ENCODE results near the gene PRKCG. TPM values are rescaled to one million over a fixed set of nuclear protein-coding genes. Genes with fewer than 3 reads are reported as not detected.

PRKCG gene
- total and polyA plus RNA-seq, 4 donors, result 1.2 TPM; not detected in 3

DNA sequence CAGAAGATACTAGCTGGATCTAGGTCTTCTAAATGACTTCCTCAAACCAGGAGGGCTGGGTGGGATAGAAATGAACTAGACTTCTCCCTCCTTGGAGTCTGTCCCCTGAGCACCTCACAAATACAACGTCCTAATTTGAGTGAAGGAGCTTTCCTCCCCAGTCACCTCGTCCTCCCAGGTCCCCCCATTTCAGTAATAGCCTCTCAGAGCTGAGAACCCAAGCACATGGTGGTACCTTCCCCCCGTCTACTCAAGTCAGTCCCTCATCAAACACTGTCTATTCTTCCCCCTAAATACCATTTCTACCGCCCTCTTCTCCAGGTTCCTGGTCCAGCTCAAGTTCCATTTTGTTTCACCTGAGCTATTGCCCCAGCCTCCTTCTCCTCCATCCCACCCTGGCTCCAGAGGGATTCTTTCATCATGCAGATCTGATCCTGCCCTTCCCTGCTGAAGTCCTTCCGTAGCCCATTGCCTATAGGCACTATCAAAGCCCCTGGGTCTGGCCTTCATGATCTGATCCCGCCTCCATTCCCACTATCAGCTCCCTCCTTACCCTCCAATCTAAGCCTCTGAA lies 5.3 kb upstream of the PRKCG start:
- WGBS, 2 donors, result 60 to 72% methylated on average over 5 to 6 of the region's 6 CpGs
- no peak for DNase-seq
- peaks cover 0 to 12% of the 10 kb centered on the region in 2 donors for H3K36me3 ChIP-seq (ENCODE audit: control insufficient read depth in 1 of 2, insufficient read depth in 2 of 2, low read length in 1 of 2)
- no peaks in the 10 kb centered on the region for H3K27me3 ChIP-seq (ENCODE audit: control insufficient read depth in 1 of 2, insufficient read depth in 2 of 2, low read length in 1 of 2)
- H3K4me3 ChIP-seq (ENCODE audit: low read length in 2 of 2), result no peak overlapping the region
- H3K4me1 ChIP-seq (ENCODE audit: control insufficient read depth in 1 of 2, insufficient read depth in 2 of 2, low read length in 2 of 2), result peaks cover 0 to 3% of the 10 kb centered on the region in 2 donors
- ATAC-seq (ENCODE audit: low FRiP score), result no peak
- intact Hi-C loops (cut with DNase I), result no loop called here
- H3K9me3 ChIP-seq (ENCODE audit: control insufficient read depth, low read length), result no peaks in the 10 kb centered on the region
- no peak overlapping the region for H3K27ac ChIP-seq (ENCODE audit: low read depth in 1 of 2, low read length in 2 of 2)

DNA sequence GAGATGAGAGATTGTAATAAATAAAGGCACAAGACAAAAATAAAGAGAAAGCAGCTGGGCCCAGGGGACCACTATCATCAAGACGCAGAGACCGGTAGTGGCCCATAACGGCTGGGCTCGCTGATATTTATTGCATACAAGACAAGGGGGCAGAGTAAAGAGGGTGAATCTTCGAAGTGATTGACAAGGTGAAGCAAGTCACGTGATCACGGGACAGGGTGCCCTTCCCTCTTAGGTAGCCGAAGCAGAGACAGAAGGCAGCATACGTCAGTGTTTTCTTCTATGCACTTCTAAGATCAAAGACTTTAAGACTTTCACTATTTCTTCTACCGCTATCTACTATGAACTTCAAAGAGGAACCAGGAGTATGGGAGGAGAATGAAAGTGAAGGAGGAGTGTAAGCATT lies 4.6 kb upstream of the PRKCG start:
- H3K4me1 ChIP-seq (ENCODE audit: control insufficient read depth in 1 of 2, insufficient read depth in 2 of 2, low read length in 2 of 2), result peaks cover 0 to 3% of the 10 kb centered on the region in 2 donors
- intact Hi-C loops (cut with DNase I), result no loop called here
- WGBS, 2 donors, result 70% methylated on average over 10 of the region's 10 CpGs

DNA sequence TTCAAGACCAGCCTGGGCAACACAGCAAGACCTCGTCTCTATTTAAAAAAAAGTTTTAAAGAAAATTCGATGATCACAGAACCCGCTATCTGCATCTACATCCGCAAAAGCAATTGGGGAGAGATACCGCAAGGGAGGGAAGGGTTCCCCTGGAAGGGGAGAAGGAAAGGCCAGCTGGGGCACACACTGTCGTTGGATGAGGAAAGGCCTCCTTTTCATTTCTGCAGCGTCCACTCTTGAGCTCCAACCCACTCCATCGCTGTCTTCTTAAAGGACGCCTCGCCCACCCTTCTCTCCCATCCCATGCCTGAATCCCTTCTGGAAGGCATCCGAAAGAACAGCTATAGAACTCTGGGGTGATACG lies 3.2 kb upstream of the PRKCG start:
- ATAC-seq (ENCODE audit: low FRiP score) (peak; percentile 10), DNase-seq (no peak)
- Histone ChIP-seq H3K36me3 (ENCODE audit: control insufficient read depth in 1 of 2, insufficient read depth in 2 of 2, low read length in 1 of 2) (peaks cover 0 to 6% of the 10 kb centered on the region in 2 donors), H3K4me3 (ENCODE audit: low read length in 2 of 2) (peak overlapping the region; percentile 2 to 24), H3K27me3 (ENCODE audit: control insufficient read depth in 1 of 2, insufficient read depth in 2 of 2, low read length in 1 of 2) (no peaks in the 10 kb centered on the region), H3K4me1 (ENCODE audit: control insufficient read depth in 1 of 2, insufficient read depth in 2 of 2, low read length in 2 of 2) (peaks cover 0 to 3% of the 10 kb centered on the region in 2 donors), H3K9me3 (ENCODE audit: control insufficient read depth, low read length) (no peaks in the 10 kb centered on the region), H3K27ac (ENCODE audit: low read depth in 1 of 2, low read length in 2 of 2) (no peak overlapping the region)
- 44 to 46% methylated on average over 12 of the region's 12 CpGs for WGBS, 2 donors
- intact Hi-C loops (cut with DNase I), result no loop called here

More for the DNA sequence above, 4.6 kb upstream of the PRKCG start:
- no peak overlapping the region for H3K4me3 ChIP-seq (ENCODE audit: low read length in 2 of 2)
- DNase-seq, result no peak
- ATAC-seq (ENCODE audit: low FRiP score), result no peak
- no peaks in the 10 kb centered on the region for H3K27me3 ChIP-seq (ENCODE audit: control insufficient read depth in 1 of 2, insufficient read depth in 2 of 2, low read length in 1 of 2)
- H3K36me3 ChIP-seq (ENCODE audit: control insufficient read depth in 1 of 2, insufficient read depth in 2 of 2, low read length in 1 of 2), result peaks cover 0 to 12% of the 10 kb centered on the region in 2 donors
- H3K9me3 ChIP-seq (ENCODE audit: control insufficient read depth, low read length), result no peaks in the 10 kb centered on the region
- no peak overlapping the region for H3K27ac ChIP-seq (ENCODE audit: low read depth in 1 of 2, low read length in 2 of 2)

DNA sequence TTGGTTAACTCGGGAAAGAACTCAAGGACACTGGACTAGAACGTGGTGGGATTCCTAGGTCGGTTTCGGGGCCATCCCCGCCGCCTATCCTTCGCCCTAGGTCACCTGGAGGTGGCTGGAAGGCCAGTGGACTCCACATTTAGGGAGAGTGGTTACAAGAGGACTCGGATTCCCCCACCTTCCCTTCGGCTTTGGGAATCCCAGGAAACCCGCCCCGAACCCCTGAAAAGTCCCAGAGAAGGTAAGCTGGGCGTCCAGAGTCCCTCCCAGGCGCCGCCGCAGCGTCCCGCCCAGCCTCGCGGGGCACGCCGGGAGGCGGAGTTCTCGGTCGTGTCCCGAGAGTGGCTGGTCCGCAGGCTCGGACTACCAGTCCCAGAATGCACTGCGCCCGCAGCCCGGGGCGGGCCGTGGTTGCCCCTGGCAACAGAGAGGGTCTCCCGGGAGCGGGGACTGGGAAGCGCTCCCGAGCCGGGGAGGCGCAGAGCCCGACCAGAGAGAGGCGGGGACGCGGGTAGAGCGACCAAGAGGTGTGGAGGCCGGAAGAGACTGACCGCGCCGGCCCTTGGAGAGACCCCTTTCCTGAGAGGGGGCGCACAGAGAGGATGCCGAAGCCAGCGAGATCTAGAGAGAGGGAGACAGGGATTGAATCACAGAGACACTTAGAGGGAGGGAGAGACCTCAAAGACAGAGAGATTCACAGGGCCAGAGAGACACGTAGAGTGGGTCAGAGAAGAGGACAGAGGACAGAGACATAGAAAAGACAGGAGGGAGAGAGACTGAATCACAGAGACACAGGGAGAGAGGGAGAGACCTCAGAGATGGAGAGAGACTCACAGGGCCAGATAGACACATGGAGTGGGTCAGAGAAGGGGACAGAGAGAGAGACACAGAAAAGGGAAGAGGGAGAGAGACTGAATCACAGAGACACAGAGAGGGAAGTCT lies 2.6 kb upstream of the PRKCG start:
- peaks cover 0 to under 1% of the 10 kb centered on the region in 2 donors for H3K36me3 ChIP-seq (ENCODE audit: control insufficient read depth in 1 of 2, insufficient read depth in 2 of 2, low read length in 1 of 2)
- peak; percentile 97 for ATAC-seq (ENCODE audit: low FRiP score)
- intact Hi-C loops (cut with DNase I), result no loop called here

DNA sequence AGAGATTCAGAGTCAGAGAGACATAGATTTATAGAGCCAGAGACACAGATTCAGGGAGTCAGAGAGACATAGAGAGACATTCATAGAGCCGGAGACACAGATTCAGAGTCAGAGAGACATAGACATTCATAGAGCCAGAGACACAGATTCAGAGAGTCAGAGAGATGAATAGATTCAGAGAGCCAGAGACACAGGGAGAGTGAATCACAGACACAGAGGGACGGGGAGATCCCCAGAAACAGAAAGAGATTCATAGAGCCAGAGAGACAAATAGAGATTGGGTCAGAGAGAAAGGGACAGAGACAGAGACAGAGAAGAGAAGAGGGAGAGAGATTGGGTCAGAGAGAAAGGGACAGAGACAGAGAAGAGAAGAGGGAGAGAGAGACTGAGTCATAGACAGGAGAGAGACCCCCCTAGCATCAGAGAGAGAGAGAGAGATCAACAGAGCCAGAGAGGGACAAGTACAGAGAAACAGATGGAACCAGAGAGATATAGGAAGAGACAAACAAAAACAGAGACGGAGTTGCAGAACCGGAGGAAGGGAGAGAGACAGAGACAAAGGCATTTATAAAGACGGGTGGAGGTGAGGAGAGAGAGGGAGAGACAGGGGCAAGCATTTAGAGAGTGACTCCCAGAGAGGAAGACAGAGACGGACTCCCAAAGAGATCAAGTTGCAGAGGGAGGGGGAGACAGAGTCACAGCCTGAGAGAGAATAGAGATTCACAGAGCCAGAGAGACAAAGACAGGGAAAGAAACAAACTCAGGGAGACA lies 1.1 kb upstream of the PRKCG start:
- 31 to 35% methylated on average over 5 to 6 of the region's 6 CpGs for WGBS, 2 donors
- Histone ChIP-seq H3K4me1 (ENCODE audit: control insufficient read depth in 1 of 2, insufficient read depth in 2 of 2, low read length in 2 of 2) (peaks cover 0 to 3% of the 10 kb centered on the region in 2 donors), H3K27me3 (ENCODE audit: control insufficient read depth in 1 of 2, insufficient read depth in 2 of 2, low read length in 1 of 2) (no peaks in the 10 kb centered on the region), H3K9me3 (ENCODE audit: control insufficient read depth, low read length) (no peaks in the 10 kb centered on the region), H3K36me3 (ENCODE audit: control insufficient read depth in 1 of 2, insufficient read depth in 2 of 2, low read length in 1 of 2) (no peaks in the 10 kb centered on the region), H3K4me3 (ENCODE audit: low read length in 2 of 2) (no peak overlapping the region), H3K27ac (ENCODE audit: low read depth in 1 of 2, low read length in 2 of 2) (no peak overlapping the region)
- intact Hi-C loops (cut with DNase I), result no loop called here
- no peak for ATAC-seq (ENCODE audit: low FRiP score)
- DNase-seq, result no peak

More for the DNA sequence above, 2.6 kb upstream of the PRKCG start:
- H3K27ac ChIP-seq (ENCODE audit: low read depth in 1 of 2, low read length in 2 of 2), result no peak overlapping the region
- peak overlapping the region; percentile 2 to 44 for H3K4me3 ChIP-seq (ENCODE audit: low read length in 2 of 2)
- no peaks in the 10 kb centered on the region for H3K9me3 ChIP-seq (ENCODE audit: control insufficient read depth, low read length)
- no peaks in the 10 kb centered on the region for H3K27me3 ChIP-seq (ENCODE audit: control insufficient read depth in 1 of 2, insufficient read depth in 2 of 2, low read length in 1 of 2)
- H3K4me1 ChIP-seq (ENCODE audit: control insufficient read depth in 1 of 2, insufficient read depth in 2 of 2, low read length in 2 of 2), result peaks cover 0 to 3% of the 10 kb centered on the region in 2 donors
- WGBS, 2 donors, result 1% methylated on average over 51 of the region's 51 CpGs
- DNase-seq, result peak; percentile 95 to 98

DNA sequence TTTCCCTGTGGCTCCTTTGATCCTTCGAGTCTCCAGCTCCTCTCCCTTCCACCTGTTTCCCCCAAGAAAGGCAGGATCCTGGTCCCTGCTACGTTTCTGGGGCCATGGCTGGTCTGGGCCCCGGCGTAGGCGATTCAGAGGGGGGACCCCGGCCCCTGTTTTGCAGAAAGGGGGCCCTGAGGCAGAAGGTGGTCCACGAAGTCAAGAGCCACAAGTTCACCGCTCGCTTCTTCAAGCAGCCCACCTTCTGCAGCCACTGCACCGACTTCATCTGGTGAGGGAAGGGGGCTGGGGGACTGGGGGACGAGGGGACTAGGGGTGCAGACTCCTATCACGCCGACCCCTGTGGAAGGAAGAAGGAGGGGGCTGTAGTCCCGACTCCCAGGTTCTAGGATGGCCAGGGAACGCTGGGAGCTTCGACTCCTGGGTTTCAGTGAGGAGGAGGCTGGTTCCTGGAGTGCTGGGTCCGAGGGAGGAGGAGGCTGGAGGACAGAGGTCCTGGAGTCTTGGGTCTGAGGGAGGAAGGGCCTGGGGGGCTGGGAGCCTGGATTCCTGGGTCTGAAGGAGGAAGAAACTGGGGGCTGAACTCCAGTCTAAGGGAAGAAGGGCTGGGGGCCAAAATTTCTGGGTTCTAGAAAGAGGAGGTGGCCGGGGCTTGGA lies 524 bp downstream of the PRKCG start:
- H3K36me3 ChIP-seq (ENCODE audit: control insufficient read depth in 1 of 2, insufficient read depth in 2 of 2, low read length in 1 of 2), result no peaks in the 10 kb centered on the region
- intact Hi-C loops (cut with DNase I), result no loop called here
- 4% methylated on average over 18 of the region's 18 CpGs for WGBS, 2 donors
- no peaks in the 10 kb centered on the region for H3K27me3 ChIP-seq (ENCODE audit: control insufficient read depth in 1 of 2, insufficient read depth in 2 of 2, low read length in 1 of 2)
- peaks cover 0 to 3% of the 10 kb centered on the region in 2 donors for H3K4me1 ChIP-seq (ENCODE audit: control insufficient read depth in 1 of 2, insufficient read depth in 2 of 2, low read length in 2 of 2)
- no peak for ATAC-seq (ENCODE audit: low FRiP score)
- H3K27ac ChIP-seq (ENCODE audit: low read depth in 1 of 2, low read length in 2 of 2), result no peak overlapping the region
- no peak for DNase-seq
- no peaks in the 10 kb centered on the region for H3K9me3 ChIP-seq (ENCODE audit: control insufficient read depth, low read length)
- H3K4me3 ChIP-seq (ENCODE audit: low read length in 2 of 2), result no peak overlapping the region

DNA sequence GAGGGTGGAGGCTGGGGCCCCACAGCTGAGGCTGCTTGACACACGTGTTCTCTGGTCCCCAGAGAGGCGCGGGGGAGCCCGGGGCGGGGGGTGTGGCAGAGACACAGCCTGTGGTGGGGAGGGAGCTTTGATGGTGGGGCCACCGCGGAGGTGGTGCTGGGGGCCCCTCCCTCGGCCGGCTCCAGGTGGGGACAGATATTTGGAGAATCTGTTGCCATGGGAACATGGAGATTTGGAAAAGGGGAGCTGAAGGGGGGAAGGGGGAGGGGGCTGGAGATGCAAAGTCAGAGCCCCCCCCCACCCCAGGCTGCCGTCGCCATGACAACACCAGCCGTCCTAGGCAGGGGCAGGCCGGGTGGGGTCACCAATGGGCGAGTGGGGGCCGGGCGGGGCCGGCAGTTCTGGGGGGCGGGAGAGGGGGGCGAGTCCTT lies 1.2 kb downstream of the PRKCG start:
- Histone ChIP-seq H3K36me3 (ENCODE audit: control insufficient read depth in 1 of 2, insufficient read depth in 2 of 2, low read length in 1 of 2) (no peaks in the 10 kb centered on the region), H3K4me1 (ENCODE audit: control insufficient read depth in 1 of 2, insufficient read depth in 2 of 2, low read length in 2 of 2) (peaks cover 0 to 3% of the 10 kb centered on the region in 2 donors), H3K27me3 (ENCODE audit: control insufficient read depth in 1 of 2, insufficient read depth in 2 of 2, low read length in 1 of 2) (no peaks in the 10 kb centered on the region), H3K4me3 (ENCODE audit: low read length in 2 of 2) (no peak overlapping the region), H3K27ac (ENCODE audit: low read depth in 1 of 2, low read length in 2 of 2) (no peak overlapping the region), H3K9me3 (ENCODE audit: control insufficient read depth, low read length) (no peaks in the 10 kb centered on the region)
- 1% methylated on average over 13 to 19 of the region's 19 CpGs for WGBS, 2 donors
- intact Hi-C loops (cut with DNase I), result no loop called here
- DNase-seq (peak in 1 of 2 donors; percentile 79), ATAC-seq (ENCODE audit: low FRiP score) (no peak)

DNA sequence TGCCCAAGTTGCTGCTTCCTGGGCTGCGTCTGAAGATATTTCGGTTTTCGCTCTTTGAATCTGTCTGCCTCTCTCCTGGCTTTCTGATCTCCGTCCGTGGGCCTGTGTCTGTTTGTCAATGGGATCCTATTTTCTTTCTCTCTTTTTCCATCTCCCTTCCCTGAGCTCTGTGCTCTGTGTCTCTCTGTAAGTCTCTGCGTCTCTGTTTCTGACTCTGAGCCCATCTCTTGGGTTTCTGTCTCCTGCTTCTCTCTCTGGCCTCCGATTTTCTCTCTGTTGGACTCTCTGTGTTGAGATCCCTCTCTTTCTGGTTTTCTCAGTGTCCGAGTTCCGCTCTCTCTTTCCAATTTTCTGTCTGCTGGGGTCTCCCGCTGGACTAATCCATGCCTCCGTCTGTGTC lies 1.7 kb downstream of the PRKCG start:
- Histone ChIP-seq H3K9me3 (ENCODE audit: control insufficient read depth, low read length) (no peaks in the 10 kb centered on the region), H3K27ac (ENCODE audit: low read depth in 1 of 2, low read length in 2 of 2) (no peak overlapping the region), H3K36me3 (ENCODE audit: control insufficient read depth in 1 of 2, insufficient read depth in 2 of 2, low read length in 1 of 2) (no peaks in the 10 kb centered on the region), H3K4me3 (ENCODE audit: low read length in 2 of 2) (no peak overlapping the region), H3K27me3 (ENCODE audit: control insufficient read depth in 1 of 2, insufficient read depth in 2 of 2, low read length in 1 of 2) (no peaks in the 10 kb centered on the region), H3K4me1 (ENCODE audit: control insufficient read depth in 1 of 2, insufficient read depth in 2 of 2, low read length in 2 of 2) (peaks cover 0 to 3% of the 10 kb centered on the region in 2 donors)
- WGBS, 2 donors, result 10 to 15% methylated on average over 11 of the region's 11 CpGs
- DNase-seq (no peak), ATAC-seq (ENCODE audit: low FRiP score) (no peak)
- intact Hi-C loops (cut with DNase I), result no loop called here

Data from aorta (tissue), 5 donors.